IMR-90 (cell line): Measurements from ENCODE around the gene ASB4. TPM values are rescaled to one million over a fixed set of nuclear protein-coding genes. Genes with fewer than 3 reads are reported as not detected.

Experiments used
- ATAC-seq: fragments of 200-7000 bp; cut with Tn5 transposase; 2 replicates; pipeline ENCODE4 v1.9.1; 2020; ENCODE audit warnings: low read depth, mild to moderate bottlenecking, moderate library complexity
- BruUV-seq: library from RNA; stranded (reverse); fragments of 400-500 nt; replicated peaks from 2 replicates; lab custom pipeline; 2021; lab: Mats Ljungman, UMichigan
- CTCF ChIA-PET: fragments of 300-600 bp; formaldehyde crosslinking; extraction: SDS; loops from one replicate; lab custom pipeline; 2021; ENCODE audit warnings: antibody characterized with exemption; lab: Yijun Ruan, JAX
- POLR2A ChIA-PET: fragments of 300-600 bp; sonication (Branson Sonifier 250); formaldehyde crosslinking; loops from one replicate; lab custom pipeline; 2022; ENCODE audit warnings: antibody characterized with exemption; ENCODE audit not compliant: unreplicated experiment; lab: Charles Lee
- DNase-seq: peaks from one replicate; pipeline ENCODE4 v3.0.0; 2013
- H2AFZ ChIP-seq: replicated peaks from 2 replicates; pipeline ENCODE3; 2013; ENCODE audit warnings: low read length, mild to moderate bottlenecking; ENCODE audit not compliant: poor library complexity
- H2AK5ac ChIP-seq: 2 replicates; pipeline ENCODE4 v1.6.1; 2013; ENCODE audit warnings: low read depth, low read length, inconsistent platforms
- H2AK9ac ChIP-seq: replicated peaks from 2 replicates; pipeline ENCODE3; 2013; ENCODE audit warnings: mild to moderate bottlenecking, low read depth, low read length, moderate library complexity; ENCODE audit not compliant: poor library complexity
- H2BK120ac ChIP-seq: 2 replicates; pipeline ENCODE4 v1.6.1; 2013; ENCODE audit warnings: low read depth, low read length, inconsistent platforms
- H2BK15ac ChIP-seq: 3 replicates; pipeline ENCODE4 v1.6.1; 2013; ENCODE audit warnings: low read depth, low read length, inconsistent platforms
- H2BK20ac ChIP-seq: 2 replicates; pipeline ENCODE4 v1.6.1; 2013; ENCODE audit warnings: low read depth, mild to moderate bottlenecking, inconsistent platforms, low read length, moderate library complexity
- H2BK5ac ChIP-seq: 2 replicates; pipeline ENCODE4 v1.6.1; 2013; ENCODE audit warnings: mild to moderate bottlenecking, low read depth, low read length, inconsistent platforms; ENCODE audit not compliant: poor library complexity, severe bottlenecking
- H3K14ac ChIP-seq: replicated peaks from 2 replicates; pipeline ENCODE4 v1.6.1; 2013; ENCODE audit warnings: low read depth, low read length, inconsistent platforms
- H3K18ac ChIP-seq: 2 replicates; pipeline ENCODE4 v1.6.1; 2013; ENCODE audit warnings: low read depth, low read length, control low read depth
- H3K23ac ChIP-seq: 2 replicates; pipeline ENCODE4 v1.6.1; 2013; ENCODE audit warnings: low read depth, low read length, inconsistent platforms
- H3K27ac ChIP-seq: 2 replicates; pipeline ENCODE4 v1.5.1; 2013; ENCODE audit warnings: mild to moderate bottlenecking, control low read depth, low read length; ENCODE audit not compliant: insufficient read depth
- H3K27me3 ChIP-seq: 2 replicates; pipeline ENCODE4 v1.6.1; 2013; ENCODE audit warnings: low read length; ENCODE audit not compliant: control insufficient read depth, insufficient read depth
- H3K36me3 ChIP-seq: 2 replicates; pipeline ENCODE4 v1.6.1; 2013; ENCODE audit warnings: low read length, mixed read lengths; ENCODE audit not compliant: control insufficient read depth, insufficient read depth
- H3K4ac ChIP-seq: 2 replicates; pipeline ENCODE4 v1.6.1; 2013; ENCODE audit warnings: low read depth, low read length, inconsistent platforms
- H3K4me1 ChIP-seq: 2 replicates; pipeline ENCODE4 v1.6.1; 2013; ENCODE audit warnings: low read length, mixed read lengths; ENCODE audit not compliant: control insufficient read depth, insufficient read depth
- H3K4me2 ChIP-seq: 2 replicates; pipeline ENCODE4 v1.6.1; 2013; ENCODE audit warnings: low read depth, mild to moderate bottlenecking, control low read depth, low read length, moderate library complexity
- H3K4me3 ChIP-seq: 2 replicates; pipeline ENCODE4 v1.5.1; 2013; ENCODE audit warnings: low read depth, mild to moderate bottlenecking, control low read depth, low read length, moderate library complexity; ENCODE audit not compliant: insufficient read depth
- H3K56ac ChIP-seq: 2 replicates; pipeline ENCODE4 v1.6.1; 2013; ENCODE audit warnings: low read length, inconsistent platforms; ENCODE audit not compliant: insufficient read depth; ENCODE audit errors: extremely low read depth
- H3K79me1 ChIP-seq, 2 experiments: 2 replicates each; pipeline ENCODE4 v1.6.1; 2013; ENCODE audit warnings: low read length in 2 of 2, inconsistent platforms in 1 of 2, low read depth in 1 of 2
- H3K9ac ChIP-seq: 2 replicates; pipeline ENCODE4 v1.6.1; 2013; ENCODE audit warnings: low read depth, low read length, control low read depth
- H3K9me1 ChIP-seq: 2 replicates; pipeline ENCODE4 v1.6.1; 2013; ENCODE audit warnings: low read length, inconsistent platforms; ENCODE audit not compliant: insufficient read depth
- H3K9me3 ChIP-seq: 2 replicates; pipeline ENCODE4 v1.6.1; 2013; ENCODE audit warnings: low read length; ENCODE audit not compliant: control insufficient read depth, insufficient read depth
- H4K20me1 ChIP-seq: 2 replicates; pipeline ENCODE4 v1.6.1; 2013; ENCODE audit warnings: low read length, inconsistent platforms; ENCODE audit not compliant: insufficient read depth
- H4K5ac ChIP-seq: 2 replicates; pipeline ENCODE4 v1.6.1; 2013; ENCODE audit warnings: mild to moderate bottlenecking, low read depth, low read length, control low read depth
- H4K8ac ChIP-seq, 2 experiments: 2 replicates each; pipeline ENCODE4 v1.6.1; 2013; ENCODE audit warnings: low read depth in 2 of 2, low read length in 2 of 2, control low read depth in 1 of 2, inconsistent platforms in 1 of 2
- H4K91ac ChIP-seq: 2 replicates; pipeline ENCODE4 v1.6.1; 2013; ENCODE audit warnings: low read depth, low read length, inconsistent platforms; ENCODE audit not compliant: insufficient read depth
- WGBS, 2 experiments: methylation state at CpG; one replicate each; pipeline versions ENCODE4 v1.1.5 to v1.1.7; 2013; ENCODE audit warnings: missing lambda C conversion rate in 2 of 2; ENCODE audit not compliant: insufficient read length in 1 of 2; ENCODE audit errors: extremely low coverage in 2 of 2; 5-methylcytosine and 5-hydroxymethylcytosine counted together
- dilution Hi-C: fragments of 300-500 bp; cut with HindIII; formaldehyde crosslinking; loops from one replicate; pipeline ENCODE4 v1.14.3; 2018; ENCODE audit warnings: low sequenced_read_pairs; ENCODE audit not compliant: unreplicated experiment
- in situ Hi-C: fragments of 300-500 bp; cut with MboI; formaldehyde crosslinking; loops from 3 replicates; pipeline ENCODE4 v1.14.3; 2019; ENCODE audit warnings: low sequenced_read_pairs, inconsistent platforms, mixed read lengths
- intact Hi-C: fragments of 100-400 bp; cut with micrococcal nuclease; formaldehyde crosslinking; loops from 2 replicates; pipeline ENCODE4 v1.10.0; 2022
- polyA plus RNA-seq, 3 experiments: library from polyadenylated mRNA; depleted of rRNA; stranded (reverse); fragments of >200 nt; gene quantifications; 2 replicates each; pipeline ENCODE4 v1.2.3, GENCODE V29; 2012; ENCODE audit warnings: low replicate concordance in 1 of 3
- total RNA-seq: library from RNA; depleted of rRNA; stranded (reverse); fragments of >200 nt; gene quantifications from 2 replicates; pipeline ENCODE4 v1.2.3, GENCODE V29; 2012
- TF ChIP-seq, protein P1 (sequence below): fragments of 150-350 bp; IDR thresholded peaks from 2 replicates; pipeline ENCODE4 v1.6.1; 2017; ENCODE audit warnings: mild to moderate bottlenecking, antibody characterized with exemption, low read length, low read depth

Gene ASB4
- total and polyA plus RNA-seq, 2 of the 4 experiments (the other 2 are of a cell fraction): not detected

DNA sequence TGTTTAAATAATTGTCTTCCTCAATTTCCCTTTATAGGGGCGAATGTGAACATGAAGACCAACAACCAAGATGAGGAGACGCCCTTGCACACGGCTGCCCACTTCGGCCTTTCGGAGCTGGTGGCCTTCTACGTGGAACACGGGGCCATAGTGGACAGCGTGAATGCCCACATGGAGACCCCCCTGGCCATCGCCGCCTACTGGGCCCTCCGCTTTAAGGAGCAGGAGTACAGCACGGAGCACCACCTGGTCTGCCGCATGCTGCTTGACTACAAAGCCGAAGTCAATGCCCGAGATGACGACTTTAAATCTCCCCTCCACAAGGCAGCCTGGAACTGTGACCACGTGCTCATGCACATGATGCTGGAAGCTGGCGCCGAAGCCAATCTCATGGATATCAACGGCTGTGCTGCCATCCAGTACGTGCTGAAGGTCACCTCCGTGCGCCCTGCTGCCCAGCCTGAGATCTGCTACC lies 42.1 kb downstream of the ASB4 start:
- dilution Hi-C loops: no loop called here
- WGBS, 2 experiments: 87% methylated on average over 11 of the region's 23 CpGs; no CpG with 5 or more reads in 1 of the 2 experiments

More for the DNA sequence above, 42.1 kb downstream of the ASB4 start:
- no peaks in the 10 kb centered on the region for H3K9me1 ChIP-seq
- no peak overlapping the region for H3K9ac ChIP-seq
- no peak overlapping the region for H3K23ac ChIP-seq
- H2AK5ac ChIP-seq: no peak overlapping the region
- H2AK9ac ChIP-seq: no peak overlapping the region
- H3K14ac ChIP-seq: no peak overlapping the region
- ATAC-seq (no peak), DNase-seq (no peak)
- H2BK5ac ChIP-seq: no peak overlapping the region
- peaks cover 13% of the 10 kb centered on the region for H3K27me3 ChIP-seq
- no peak overlapping the region for H4K5ac ChIP-seq
- H3K27ac ChIP-seq: no peak overlapping the region
- no peaks in the 10 kb centered on the region for H4K20me1 ChIP-seq
- intact Hi-C loops (loop anchor here (1.0 to 5.0 kb wide), 4 partner anchors 17 to 344 kb away; no protein-coding TSS in a partner anchor), in situ Hi-C loops (no loop called here)
- H3K79me1 ChIP-seq: no peaks in the 10 kb centered on the region
- no peaks in the 10 kb centered on the region for H3K36me3 ChIP-seq
- H4K8ac ChIP-seq: no peak overlapping the region
- BruUV-seq: no TSS peak
- no peak overlapping the region for H2BK20ac ChIP-seq
- H3K4me3 ChIP-seq: no peak overlapping the region
- TF ChIP-seq, protein P1, sequence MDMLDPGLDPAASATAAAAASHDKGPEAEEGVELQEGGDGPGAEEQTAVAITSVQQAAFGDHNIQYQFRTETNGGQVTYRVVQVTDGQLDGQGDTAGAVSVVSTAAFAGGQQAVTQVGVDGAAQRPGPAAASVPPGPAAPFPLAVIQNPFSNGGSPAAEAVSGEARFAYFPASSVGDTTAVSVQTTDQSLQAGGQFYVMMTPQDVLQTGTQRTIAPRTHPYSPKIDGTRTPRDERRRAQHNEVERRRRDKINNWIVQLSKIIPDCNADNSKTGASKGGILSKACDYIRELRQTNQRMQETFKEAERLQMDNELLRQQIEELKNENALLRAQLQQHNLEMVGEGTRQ: no peak
- ChIA-PET POLR2A (no interaction called here), CTCF (interaction anchor here (1.2 to 5.3 kb wide), 6 partner anchors 16 to 161 kb away, joined by 3 to 80 read pairs (median 7); no protein-coding TSS in a partner anchor)
- no peak overlapping the region for H2BK120ac ChIP-seq
- H2AFZ ChIP-seq: no peak overlapping the region
- no peak overlapping the region for H4K91ac ChIP-seq
- H3K56ac ChIP-seq: no peak overlapping the region
- H3K4me1 ChIP-seq: no peaks in the 10 kb centered on the region
- H3K4ac ChIP-seq: no peak overlapping the region
- H3K18ac ChIP-seq: no peak overlapping the region
- no peak overlapping the region for H3K4me2 ChIP-seq
- no peak overlapping the region for H2BK15ac ChIP-seq
- H3K9me3 ChIP-seq: no peaks in the 10 kb centered on the region
